NB4 (cell line): ENCODE results near the gene NETO1.

ENCODE experiments used
- CTCF ChIP-seq: IDR thresholded peaks from one replicate; pipeline ENCODE4 v1.5.1; 2012; ENCODE audit warnings: low read depth, low read length
- MYC ChIP-seq: IDR thresholded peaks from 2 replicates; pipeline ENCODE4 v1.6.1; 2011; ENCODE audit warnings: low read depth, low read length
- POLR2A ChIP-seq: IDR thresholded peaks from 2 replicates; pipeline ENCODE4 v1.6.1; 2011; ENCODE audit warnings: mild to moderate bottlenecking; ENCODE audit not compliant: insufficient read length; ENCODE audit errors: extremely low read depth

DNA sequence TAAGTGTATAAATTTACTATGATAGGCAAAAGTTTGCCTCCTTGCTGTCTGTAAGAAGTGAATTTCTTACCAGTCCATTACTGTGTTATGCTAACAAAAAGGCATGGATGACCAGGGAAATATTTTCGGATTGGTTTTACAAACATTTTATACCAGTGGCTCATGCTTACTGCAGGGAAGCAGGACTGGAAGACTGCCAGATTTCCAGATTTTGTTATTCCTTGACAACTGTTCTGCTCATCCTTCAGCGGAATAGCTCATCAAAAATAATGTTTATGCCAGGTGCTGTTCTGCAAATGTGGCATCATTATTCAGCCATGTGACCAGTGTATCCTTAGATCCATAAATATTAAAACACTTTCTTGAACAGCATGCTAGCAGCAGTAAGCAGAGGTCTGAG, 40.4 kb upstream of the NETO1 start:
- no peak for TF ChIP-seq CTCF
- no peak for TF ChIP-seq MYC
- no peak for TF ChIP-seq POLR2A
